Urinary bladder (tissue), 4 donors: ENCODE measurements around the gene DPP10. TPM values are rescaled to one million over a fixed set of nuclear protein-coding genes. Genes with fewer than 3 reads are reported as not detected.
"Not testable (repeated sequence)": the region's sequence is repeated elsewhere in the genome, so short reads cannot be mapped to it uniquely, and the experiment has no call there.

Experiments used
- DNase-seq: peaks from one replicate; pipeline ENCODE4 v3.0.0-alpha.2; 2015; ENCODE audit errors: extremely low spot score
- H3K27ac ChIP-seq: one replicate; pipeline ENCODE4 v1.5.1; 2013; ENCODE audit warnings: low read depth, mild to moderate bottlenecking, moderate library complexity
- H3K36me3 ChIP-seq: one replicate; pipeline ENCODE4 v1.6.1; 2013; ENCODE audit warnings: mild to moderate bottlenecking, moderate library complexity; ENCODE audit not compliant: insufficient read depth
- H3K4me1 ChIP-seq: one replicate; pipeline ENCODE4 v1.6.1; 2013; ENCODE audit warnings: mild to moderate bottlenecking, moderate library complexity; ENCODE audit not compliant: insufficient read depth
- H3K4me3 ChIP-seq: one replicate; pipeline ENCODE4 v1.5.1; 2013; ENCODE audit warnings: low read depth, low read length
- WGBS: extraction: QIAGEN DNeasy Blood & Tissue Kit; methylation state at CpG from one replicate; pipeline ENCODE4 v1.1.7; 2013; 5-methylcytosine and 5-hydroxymethylcytosine counted together
- polyA plus RNA-seq: library from polyadenylated mRNA; stranded (reverse); fragments of 200-250 nt; gene quantifications from one replicate; pipeline ENCODE4 v1.2.3, GENCODE V29; 2013
- total RNA-seq: library from RNA; depleted of rRNA; stranded (reverse); fragments of >200 nt; gene quantifications from one replicate; pipeline ENCODE4 v1.2.3, GENCODE V29; 2014
- donor health status: healthy with polysubstance abuse.
- donor health status: healthy.

DPP10 gene
- total and polyA plus RNA-seq, 2 donors = 0.32 to 12.4 TPM

DNA sequence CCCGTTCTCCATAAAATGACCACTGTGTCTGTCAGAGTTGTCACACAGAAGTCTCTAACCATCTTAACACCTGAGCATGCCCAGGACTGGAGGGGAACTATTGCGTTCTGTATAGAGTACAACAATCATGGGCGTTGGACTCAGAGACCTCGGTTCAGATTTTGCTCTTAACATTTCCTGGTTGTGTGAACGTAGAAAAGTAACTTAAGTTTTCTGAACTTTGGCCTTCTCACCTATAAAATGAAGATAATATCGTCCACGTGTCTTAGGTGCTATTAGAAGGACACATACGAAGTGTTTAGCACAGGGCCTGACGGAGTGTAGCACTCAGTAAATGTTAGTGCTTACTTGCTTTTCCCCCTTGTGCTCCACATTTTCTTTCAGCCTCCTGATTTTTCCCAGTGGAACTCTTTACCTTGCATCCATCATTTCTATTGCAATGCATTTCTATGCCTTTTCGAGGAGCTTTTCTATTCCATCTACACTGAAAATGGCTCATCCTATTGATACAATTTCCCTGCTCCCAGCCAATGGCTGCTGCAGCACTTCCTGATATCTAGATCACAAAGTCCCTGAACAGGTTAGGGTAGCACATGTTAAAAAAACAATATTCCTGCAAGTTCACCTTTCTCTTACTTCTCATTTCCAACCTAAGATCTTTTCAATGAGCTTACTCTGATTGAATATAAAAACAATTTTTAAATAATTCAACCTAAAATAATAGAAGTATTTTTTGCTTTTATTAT, 22.7 kb downstream of the DPP10 start:
- no peak for DNase-seq
- WGBS = 83% methylated on average over 10 of the region's 10 CpGs
- H3K4me1 ChIP-seq = no peaks in the 10 kb centered on the region
- no peaks in the 10 kb centered on the region for H3K36me3 ChIP-seq
- no peak overlapping the region for H3K27ac ChIP-seq
- no peak overlapping the region for H3K4me3 ChIP-seq

DNA sequence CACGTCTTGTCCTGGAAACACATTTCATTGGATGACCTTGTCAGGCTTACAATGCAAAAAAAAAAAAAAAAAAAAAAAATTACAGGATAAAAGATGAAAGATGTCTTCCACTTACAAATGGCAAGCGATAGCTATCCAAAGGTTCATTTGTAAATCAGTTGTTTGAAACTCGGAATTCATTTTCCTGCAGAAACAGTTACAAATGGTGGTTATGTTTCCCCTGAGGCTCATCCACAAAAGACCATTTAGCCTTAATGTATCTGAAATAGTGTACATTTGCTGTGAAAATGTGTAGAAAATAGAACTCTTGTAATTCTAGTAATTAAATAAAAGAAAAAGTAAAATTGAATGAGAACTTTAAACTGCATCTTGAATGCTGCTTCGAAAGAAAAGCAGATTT, 25.9 kb downstream of the DPP10 start:
- Histone ChIP-seq H3K4me1 (no peaks in the 10 kb centered on the region), H3K4me3 (no peak overlapping the region), H3K36me3 (no peaks in the 10 kb centered on the region), H3K27ac (no peak overlapping the region)
- WGBS = 83% methylated on average over 4 of the region's 4 CpGs
- DNase-seq = no peak

DNA sequence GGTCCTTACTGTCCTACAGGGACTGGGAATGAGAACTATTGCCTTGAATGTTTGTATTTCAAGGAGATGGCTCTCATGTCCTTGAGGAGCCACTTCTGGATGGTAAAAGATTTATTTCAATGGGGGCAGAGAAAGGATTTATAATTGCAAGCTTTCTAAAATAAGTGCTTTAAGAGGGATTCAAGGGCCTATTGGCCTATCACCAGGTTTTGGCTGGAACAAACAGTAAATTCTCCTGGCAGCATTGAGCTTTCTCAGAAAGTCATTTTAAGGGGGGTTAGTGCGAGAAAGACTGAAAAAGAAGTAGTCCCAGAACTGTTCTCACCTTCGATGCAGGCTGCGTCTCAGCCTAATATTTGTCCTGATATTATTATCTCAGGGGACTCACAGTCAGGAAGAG, 29.8 kb downstream of the DPP10 start:
- H3K27ac ChIP-seq = no peak overlapping the region
- no peak for DNase-seq
- 84% methylated on average over 3 of the region's 3 CpGs for WGBS
- no peaks in the 10 kb centered on the region for H3K36me3 ChIP-seq
- H3K4me1 ChIP-seq = no peaks in the 10 kb centered on the region
- no peak overlapping the region for H3K4me3 ChIP-seq

DNA sequence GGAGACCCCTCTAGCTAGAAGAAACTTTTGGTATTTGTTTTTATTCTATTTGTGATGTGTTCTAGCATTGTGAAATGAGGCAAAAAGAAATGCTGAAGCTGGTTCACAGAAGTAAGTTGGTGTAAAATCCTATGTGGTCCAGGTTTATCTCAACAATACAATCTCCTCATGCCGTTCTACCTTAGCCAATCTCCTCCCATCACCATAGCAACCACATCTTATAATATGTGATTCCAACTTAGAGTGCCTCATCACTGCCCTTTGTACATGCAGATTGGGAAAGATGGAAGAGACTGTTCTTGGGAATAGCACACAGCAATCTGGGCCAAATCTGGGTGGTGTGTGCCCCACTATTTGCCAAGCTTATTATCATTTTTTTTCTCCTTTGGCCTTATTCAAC, 30.3 kb downstream of the DPP10 start:
- 70% methylated on average over 1 of the region's 1 CpG for WGBS
- no peak for DNase-seq

DNA sequence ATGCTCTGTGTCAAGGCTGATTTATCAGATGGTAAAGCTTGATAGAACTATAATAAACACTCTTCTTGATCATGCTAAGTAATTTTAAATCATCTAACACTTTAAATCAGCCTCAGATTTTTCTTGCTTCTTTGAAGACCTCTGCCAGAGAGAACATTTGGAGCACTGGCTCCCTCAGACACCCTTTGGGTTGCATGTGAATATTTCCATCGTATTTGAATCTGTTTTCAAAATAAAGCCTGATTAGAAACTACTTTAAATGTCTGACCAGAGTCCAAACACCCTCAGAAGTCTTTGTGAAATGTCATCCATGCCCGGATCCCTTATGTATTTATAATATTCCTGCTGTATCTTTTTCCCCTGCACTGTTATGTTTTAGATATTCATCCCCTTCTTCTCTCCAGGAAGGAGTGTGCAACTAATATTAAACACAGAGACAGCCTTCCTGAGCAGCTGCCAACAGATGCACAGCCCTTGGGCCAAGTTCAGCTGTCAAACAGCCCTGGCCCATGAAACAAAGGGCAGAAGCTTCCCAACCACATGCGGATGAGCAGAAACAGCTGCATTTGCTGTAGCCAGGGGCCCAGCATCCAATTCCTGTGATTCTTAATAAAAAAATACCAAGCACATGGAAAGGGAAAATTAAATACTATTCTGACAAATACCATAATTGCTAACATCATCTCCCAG, 46.5 kb downstream of the DPP10 start:
- Histone ChIP-seq H3K4me1 (peaks cover 1% of the 10 kb centered on the region), H3K36me3 (no peaks in the 10 kb centered on the region), H3K27ac (no peak overlapping the region), H3K4me3 (no peak overlapping the region)
- DNase-seq = peak; percentile 5
- WGBS = 28% methylated on average over 3 of the region's 3 CpGs

More for the DNA sequence above, 30.3 kb downstream of the DPP10 start:
- H3K36me3 ChIP-seq = no peaks in the 10 kb centered on the region
- no peaks in the 10 kb centered on the region for H3K4me1 ChIP-seq
- no peak overlapping the region for H3K4me3 ChIP-seq
- no peak overlapping the region for H3K27ac ChIP-seq

DNA sequence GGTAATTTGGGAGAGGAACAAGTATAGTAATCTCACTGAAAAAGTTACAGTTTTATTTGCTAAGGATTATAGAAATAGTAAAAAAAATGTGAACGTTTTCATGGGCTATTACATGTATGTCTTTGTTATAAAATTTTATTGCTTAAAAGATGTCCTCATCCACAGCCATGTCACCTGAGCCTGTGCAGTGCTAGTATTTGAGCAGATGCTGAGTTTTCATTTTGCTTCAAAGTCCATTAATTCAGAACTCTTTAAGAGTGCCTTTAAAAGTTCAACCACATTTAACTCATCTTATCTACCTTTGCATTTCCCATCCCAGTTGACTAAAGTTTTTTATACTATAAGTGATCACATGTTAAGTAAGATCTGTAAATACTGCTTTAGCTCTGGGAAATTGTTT, 52.6 kb downstream of the DPP10 start:
- no peak overlapping the region for H3K4me3 ChIP-seq
- H3K4me1 ChIP-seq = peaks cover 1% of the 10 kb centered on the region
- H3K36me3 ChIP-seq = no peaks in the 10 kb centered on the region
- H3K27ac ChIP-seq = no peak overlapping the region
- no peak for DNase-seq
- 37% methylated on average over 1 of the region's 1 CpG for WGBS

DNA sequence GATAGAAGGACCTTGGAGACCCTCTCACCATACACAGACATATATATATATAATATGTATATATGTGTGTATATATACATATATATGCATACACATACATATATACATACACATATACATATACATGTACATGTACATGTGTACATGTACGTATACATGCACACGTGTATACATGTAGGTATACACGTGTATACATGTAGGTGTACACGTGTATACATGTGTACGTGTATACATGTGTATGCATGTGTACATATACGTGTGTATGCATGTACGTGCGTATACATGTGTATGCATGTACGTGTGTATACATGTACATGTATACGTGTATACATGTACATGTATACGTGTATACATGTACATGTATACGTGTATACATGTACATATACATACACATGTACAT, 54.5 kb downstream of the DPP10 start:
- Histone ChIP-seq H3K36me3 (no peaks in the 10 kb centered on the region), H3K27ac (no peak overlapping the region), H3K4me3 (no peak overlapping the region), H3K4me1 (no peaks in the 10 kb centered on the region)
- 85% methylated on average over 12 of the region's 12 CpGs for WGBS
- DNase-seq = no peak

DNA sequence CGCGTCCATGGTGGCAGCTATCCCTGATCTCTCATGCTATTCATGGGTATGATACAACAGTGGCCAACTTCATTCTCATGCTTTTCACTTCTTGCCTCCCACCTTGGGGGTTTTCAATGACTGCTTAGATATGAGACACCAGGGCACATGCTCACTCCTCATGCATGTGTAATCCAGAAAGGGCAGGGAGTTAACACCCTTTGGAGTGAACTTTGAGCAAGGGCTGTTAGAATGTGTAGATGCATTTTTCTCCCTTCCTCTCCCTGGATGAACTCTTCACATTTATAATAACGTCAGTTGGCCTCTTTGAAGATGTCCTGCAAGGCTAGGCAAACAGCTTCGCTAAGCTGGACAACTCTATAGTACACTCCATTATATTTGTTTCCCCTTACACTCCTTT, 56.7 kb downstream of the DPP10 start:
- no peaks in the 10 kb centered on the region for H3K36me3 ChIP-seq
- WGBS = 80% methylated on average over 4 of the region's 4 CpGs
- no peaks in the 10 kb centered on the region for H3K4me1 ChIP-seq
- no peak overlapping the region for H3K4me3 ChIP-seq
- H3K27ac ChIP-seq = no peak overlapping the region
- DNase-seq = no peak

DNA sequence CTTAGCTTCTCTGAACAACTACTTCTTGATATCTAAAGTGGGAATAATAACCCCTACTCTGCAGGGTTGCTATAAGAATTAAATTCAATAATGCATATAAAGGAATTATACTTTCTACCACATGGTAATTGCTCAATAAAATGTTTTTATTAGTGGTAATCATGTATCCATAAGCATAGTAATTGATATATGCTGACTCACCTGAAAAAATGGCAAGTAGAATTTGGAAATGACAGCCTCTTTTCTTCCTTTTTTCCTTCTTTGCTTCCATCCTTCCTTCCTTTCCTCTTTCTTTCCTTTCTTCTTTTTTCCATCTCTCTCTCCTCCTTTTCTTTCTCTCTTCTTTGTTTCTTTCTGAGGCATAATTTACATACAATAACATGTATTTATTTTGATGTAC, 65.3 kb downstream of the DPP10 start:
- Histone ChIP-seq H3K27ac (no peak overlapping the region), H3K4me1 (no peaks in the 10 kb centered on the region), H3K36me3 (no peaks in the 10 kb centered on the region), H3K4me3 (no peak overlapping the region)
- DNase-seq = no peak

DNA sequence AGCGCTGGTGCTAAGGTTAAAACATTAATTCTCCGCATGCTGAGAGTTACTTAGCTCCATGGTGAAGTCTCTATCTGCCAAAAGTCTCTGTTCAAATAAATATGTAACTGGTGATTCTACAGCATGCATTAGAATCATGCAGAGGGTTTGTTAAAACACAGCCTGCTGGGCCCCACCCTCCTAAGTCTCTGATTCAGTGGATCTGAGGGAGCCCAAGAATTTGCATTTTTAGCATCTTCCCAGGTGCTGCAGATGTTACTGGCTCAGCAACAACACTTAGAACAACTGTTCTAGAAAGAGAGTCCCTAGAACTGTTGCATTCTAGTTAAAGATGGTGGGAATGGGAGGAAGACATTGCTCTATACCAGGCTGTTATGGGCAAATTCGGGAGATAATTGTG, 73.4 kb downstream of the DPP10 start:
- no peak overlapping the region for H3K27ac ChIP-seq
- no peaks in the 10 kb centered on the region for H3K36me3 ChIP-seq
- H3K4me1 ChIP-seq = no peaks in the 10 kb centered on the region
- 79% methylated on average over 3 of the region's 3 CpGs for WGBS
- H3K4me3 ChIP-seq = no peak overlapping the region
- no peak for DNase-seq

DNA sequence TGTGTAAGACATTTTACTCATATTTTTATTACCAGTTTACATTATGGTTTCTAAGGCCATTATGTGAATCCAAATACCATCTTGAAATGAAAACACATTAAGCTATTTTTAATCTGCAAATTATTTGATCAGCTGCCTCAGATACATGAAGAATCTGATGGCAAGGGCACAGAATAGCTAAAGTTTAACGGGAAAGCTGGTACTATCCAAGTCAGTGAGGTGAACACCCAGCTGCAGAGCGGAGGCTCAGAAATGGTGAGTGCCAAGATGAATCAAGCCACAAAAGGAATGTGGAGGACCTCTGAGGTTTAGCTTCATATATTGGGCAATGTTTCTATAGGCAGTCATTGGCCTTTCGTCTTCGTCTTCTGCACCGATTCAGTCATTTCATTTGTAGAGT, 75.1 kb downstream of the DPP10 start:
- no peak overlapping the region for H3K4me3 ChIP-seq
- DNase-seq = no peak
- H3K27ac ChIP-seq = no peak overlapping the region
- no peaks in the 10 kb centered on the region for H3K36me3 ChIP-seq
- no peaks in the 10 kb centered on the region for H3K4me1 ChIP-seq
- WGBS = 79% methylated on average over 5 of the region's 5 CpGs

DNA sequence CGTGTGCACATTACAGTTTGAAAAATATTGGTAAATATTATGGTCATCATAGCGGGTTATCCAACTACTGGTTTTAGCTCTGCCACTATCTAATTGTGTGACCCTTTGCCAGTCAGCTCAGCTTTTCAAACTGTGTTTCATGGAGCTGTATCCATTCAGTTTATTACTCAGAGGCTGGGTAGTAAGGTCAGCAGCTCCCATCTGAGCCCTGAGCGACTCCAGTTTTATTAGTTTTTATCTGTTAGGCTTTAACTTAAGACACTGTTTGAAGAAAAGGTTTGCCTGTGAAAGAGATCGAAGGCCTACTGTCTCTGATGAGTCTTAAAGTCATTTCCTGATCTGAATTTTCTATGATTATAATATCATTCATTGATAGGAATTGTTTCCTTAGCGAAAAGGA, 76.3 kb downstream of the DPP10 start:
- no peak for DNase-seq
- WGBS = 81% methylated on average over 5 of the region's 5 CpGs
- Histone ChIP-seq H3K4me3 (no peak overlapping the region), H3K4me1 (no peaks in the 10 kb centered on the region), H3K36me3 (no peaks in the 10 kb centered on the region), H3K27ac (no peak overlapping the region)

DNA sequence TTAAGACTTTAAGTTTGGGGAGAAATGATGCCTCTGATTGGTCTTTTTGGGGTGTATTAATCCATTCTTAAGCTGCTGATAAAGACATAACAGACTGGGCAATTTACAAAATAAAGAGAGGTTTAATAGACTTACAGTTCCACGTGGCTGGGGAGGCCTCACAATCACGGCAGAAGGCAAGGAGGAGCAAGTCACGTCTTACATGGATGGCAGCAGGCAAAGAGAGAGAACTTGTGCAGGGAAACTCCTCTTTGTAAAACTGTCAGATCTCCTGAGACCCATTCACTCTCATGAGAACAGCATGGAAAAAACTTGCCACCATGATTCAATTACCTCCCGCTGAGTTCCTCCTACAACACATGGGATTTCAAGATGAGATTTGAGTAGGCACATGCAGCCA, 80.2 kb downstream of the DPP10 start:
- WGBS = 87% methylated on average over 4 of the region's 4 CpGs
- not testable (repeated sequence) for H3K27ac ChIP-seq, DNase-seq, H3K36me3 ChIP-seq, H3K4me3 ChIP-seq, H3K4me1 ChIP-seq

DNA sequence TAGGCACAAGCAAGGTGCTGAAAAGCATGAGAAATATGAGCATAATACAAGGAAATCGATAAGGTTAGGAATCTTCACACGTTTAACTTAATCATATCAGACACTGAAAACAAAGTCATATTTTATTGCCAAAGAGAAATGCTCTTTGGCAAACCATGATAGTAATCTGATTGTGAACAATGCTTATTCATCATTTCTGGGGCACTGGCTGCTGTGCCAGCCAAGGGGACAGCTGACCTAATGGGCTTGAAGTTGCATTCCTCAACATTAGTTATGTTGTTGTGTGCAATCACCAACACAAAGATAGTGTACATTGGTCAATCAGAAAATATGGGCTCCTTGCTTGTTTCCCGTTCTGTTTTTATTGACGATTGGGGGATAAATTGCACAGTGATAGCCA, 83.5 kb downstream of the DPP10 start:
- WGBS = 86% methylated on average over 4 of the region's 4 CpGs
- no peaks in the 10 kb centered on the region for H3K36me3 ChIP-seq

More for the DNA sequence above, 83.5 kb downstream of the DPP10 start:
- no peak for DNase-seq
- H3K27ac ChIP-seq = no peak overlapping the region
- no peak overlapping the region for H3K4me3 ChIP-seq
- no peaks in the 10 kb centered on the region for H3K4me1 ChIP-seq
